Measurements from ENCODE around the gene HMBS. TPM values are rescaled to one million over a fixed set of nuclear protein-coding genes. Genes with fewer than 3 reads are reported as not detected.

The HMBS gene
- total and polyA plus RNA-seq, 2 experiments from 2014 or later = 101 to 107 TPM

GRCh38 chr11:119042927-119043326 lies 41.8 kb upstream of the HMBS start (continued):
- TF ChIP-seq ZNF462 (CRISPR knock-in tag; IDR thresholded peaks at IDR 0.05) (no peak), ZNF114 (CRISPR knock-in tag; IDR thresholded peaks at IDR 0.05) (no peak), EZH2 (IDR thresholded peaks at IDR 0.05; ENCODE audit: low read depth, unreplicated experiment) (no peak), JUNB (IDR thresholded peaks at IDR 0.05; ENCODE audit: unreplicated experiment) (no peak), NANOG (IDR thresholded peaks at IDR 0.05; ENCODE audit: borderline replicate concordance) (no peak), STAT1 (IDR thresholded peaks at IDR 0.05; ENCODE audit: unreplicated experiment) (no peak), ETS1 (IDR thresholded peaks at IDR 0.05) (no peak), EZH2phosphoT487 (IDR thresholded peaks at IDR 0.05; ENCODE audit: unreplicated experiment) (no peak)

- H4K20me1 ChIP-seq (replicated peaks; ENCODE audit: insufficient read depth) = peaks cover under 1% of the 10 kb centered on the region; the same call in 1 of the 2 replicates
- Mint-ChIP-seq H3K4me1 (peaks cover 18% of the 10 kb centered on the region; the same call in 2 of the 3 replicates), H3K9me3 (no peaks in the 10 kb centered on the region), H3K27ac (no peak overlapping the region), H3K27me3 (ENCODE audit: insufficient read depth, low read depth, poor library complexity) (peaks cover 5% of the 10 kb centered on the region), H3K4me3 (peak overlapping the region; percentile 11; the same call in 1 of the 3 replicates), H3K36me3 (ENCODE audit: low read depth) (peaks cover 54% of the 10 kb centered on the region)
- H3K27me3 ChIP-seq (ENCODE audit: insufficient read depth) = no peaks in the 10 kb centered on the region
- H3K4me1 ChIP-seq (ENCODE audit: insufficient read depth) = peaks cover 21% of the 10 kb centered on the region
- peaks cover 18% of the 10 kb centered on the region for H3K36me3 ChIP-seq (ENCODE audit: insufficient read depth)
- H3K4me2 ChIP-seq = no peak overlapping the region; the same call in 1 of the 2 replicates
- no peak overlapping the region for H2AFZ ChIP-seq
- ATAC-seq (peak; percentile 81), DNase-seq (ENCODE audit: low spot score) (peak; percentile 68)
- no peaks in the 10 kb centered on the region for H3K79me2 ChIP-seq (replicated peaks; ENCODE audit: insufficient read depth)
- peaks cover 6% of the 10 kb centered on the region; the same call in 1 of the 2 replicates for H3F3A ChIP-seq (replicated peaks; ENCODE audit: low read depth)
- H3K9me2 ChIP-seq (ENCODE audit: insufficient read depth) = no peaks in the 10 kb centered on the region
- H3K27ac ChIP-seq (ENCODE audit: low read depth) = peak overlapping the region; percentile 75
- no peak overlapping the region for H3K4me3 ChIP-seq
- TF ChIP-seq ETS1 (IDR thresholded peaks at IDR 0.05) = no peak
- TF ChIP-seq ZNF331 (CRISPR knock-in tag; IDR thresholded peaks at IDR 0.05; ENCODE audit: low read depth) = no peak
- TF ChIP-seq ZNF114 (CRISPR knock-in tag; IDR thresholded peaks at IDR 0.05) = no peak
- no peak for TF ChIP-seq STAT1 (IDR thresholded peaks at IDR 0.05; ENCODE audit: unreplicated experiment)
Measured at GRCh38 chr11:119044708-119045107, 40.0 kb upstream of the HMBS start.

Data from GM23338 (cell line).